Mesenchymal stem cell (in vitro differentiated cells and primary cell): ENCODE data around the gene PXDN.

ENCODE experiments used
- DNase-seq: peaks from one replicate; pipeline ENCODE4 v3.0.0-alpha.2; 2013
- H2AFZ ChIP-seq: one replicate; pipeline ENCODE4 v1.6.1; 2013; ENCODE audit warnings: low read depth, mild to moderate bottlenecking, control low read depth, inconsistent platforms, low read length, moderate library complexity
- H2AK5ac ChIP-seq: 2 replicates; pipeline ENCODE4 v1.6.1; 2013; ENCODE audit warnings: low read length, moderate library complexity, mild to moderate bottlenecking, inconsistent platforms; ENCODE audit not compliant: severe bottlenecking
- H2BK120ac ChIP-seq: one replicate; pipeline ENCODE4 v1.6.1; 2013; ENCODE audit warnings: low read depth, mild to moderate bottlenecking, inconsistent platforms, low read length, moderate library complexity
- H2BK12ac ChIP-seq, 2 experiments: one replicate each; pipeline ENCODE4 v1.6.1; 2013; ENCODE audit warnings: inconsistent platforms in 2 of 2, low read length in 2 of 2, mild to moderate bottlenecking in 2 of 2, moderate library complexity in 2 of 2, control low read depth in 1 of 2
- H2BK15ac ChIP-seq: one replicate; pipeline ENCODE4 v1.6.1; 2013; ENCODE audit warnings: mild to moderate bottlenecking, low read depth, inconsistent platforms; ENCODE audit not compliant: poor library complexity, severe bottlenecking
- H2BK5ac ChIP-seq: 2 replicates; pipeline ENCODE4 v1.6.1; 2013; ENCODE audit warnings: low read depth, mild to moderate bottlenecking, low read length, control low read depth, inconsistent platforms; ENCODE audit not compliant: poor library complexity, severe bottlenecking
- H3K14ac ChIP-seq, 2 experiments: one replicate each; pipeline ENCODE4 v1.6.1; 2013; ENCODE audit warnings: inconsistent platforms in 2 of 2, low read length in 2 of 2, control low read depth in 1 of 2, mild to moderate bottlenecking in 1 of 2, moderate library complexity in 1 of 2
- H3K18ac ChIP-seq, 2 experiments: one replicate each; pipeline ENCODE4 v1.6.1; 2013; ENCODE audit warnings: inconsistent platforms in 2 of 2, low read length in 2 of 2, control low read depth in 1 of 2, low read depth in 1 of 2, mild to moderate bottlenecking in 1 of 2
- H3K23ac ChIP-seq, 2 experiments: one replicate each; pipeline ENCODE4 v1.6.1; 2013; ENCODE audit warnings: inconsistent platforms in 2 of 2, low read length in 2 of 2, mild to moderate bottlenecking in 2 of 2, moderate library complexity in 2 of 2, control low read depth in 1 of 2
- H3K27ac ChIP-seq: 2 replicates; pipeline ENCODE4 v1.5.1; 2013; ENCODE audit warnings: mild to moderate bottlenecking, moderate library complexity, low read length, control low read depth, inconsistent platforms; ENCODE audit not compliant: poor library complexity, severe bottlenecking
- H3K27me3 ChIP-seq, 2 experiments: 2 replicates each; pipeline versions ENCODE4 v1.6.1 to v1.7.0; 2013; ENCODE audit warnings: low read length in 2 of 2, mild to moderate bottlenecking in 2 of 2, moderate library complexity in 2 of 2, control low read depth in 1 of 2, inconsistent platforms in 1 of 2; ENCODE audit not compliant: control insufficient read depth in 1 of 2, insufficient read depth in 1 of 2
- H3K36me3 ChIP-seq, 2 experiments: 2 replicates each; pipeline versions ENCODE4 v1.6.1 to v1.7.0; 2013; ENCODE audit warnings: low read length in 2 of 2, control low read depth in 1 of 2, inconsistent platforms in 1 of 2, low read depth in 1 of 2, mild to moderate bottlenecking in 1 of 2; ENCODE audit not compliant: insufficient read depth in 2 of 2, control insufficient read depth in 1 of 2
- H3K4ac ChIP-seq, 2 experiments: one replicate each; pipeline ENCODE4 v1.6.1; 2013; ENCODE audit warnings: inconsistent platforms in 2 of 2, low read length in 2 of 2, mild to moderate bottlenecking in 2 of 2, moderate library complexity in 2 of 2, control low read depth in 1 of 2, low read depth in 1 of 2
- H3K4me1 ChIP-seq: 2 replicates; pipeline ENCODE4 v1.6.1; 2013; ENCODE audit warnings: low read depth, low read length, control low read depth; ENCODE audit not compliant: control insufficient read depth, insufficient read depth
- H3K4me2 ChIP-seq: 2 replicates; pipeline ENCODE4 v1.6.1; 2013; ENCODE audit warnings: low read length, mild to moderate bottlenecking, inconsistent platforms; ENCODE audit not compliant: poor library complexity, severe bottlenecking
- H3K4me3 ChIP-seq, 2 experiments: 2 replicates each; pipeline versions ENCODE4 v1.5.1 to v1.7.0; 2013; ENCODE audit warnings: low read length in 2 of 2, mild to moderate bottlenecking in 2 of 2, control low read depth in 1 of 2, low read depth in 1 of 2; ENCODE audit not compliant: insufficient read depth in 1 of 2
- H3K79me1 ChIP-seq: replicated peaks from 2 replicates; pipeline ENCODE4 v1.6.1; 2013; ENCODE audit warnings: mild to moderate bottlenecking, control low read depth, low read length, inconsistent platforms; ENCODE audit not compliant: poor library complexity, severe bottlenecking
- H3K9ac ChIP-seq: 2 replicates; pipeline ENCODE4 v1.7.0; 2013; ENCODE audit warnings: mild to moderate bottlenecking, low read length, moderate library complexity
- H3K9me3 ChIP-seq: 2 replicates; pipeline ENCODE4 v1.7.0; 2013; ENCODE audit warnings: mild to moderate bottlenecking, low read length; ENCODE audit not compliant: control insufficient read depth
- H4K8ac ChIP-seq: one replicate; pipeline ENCODE4 v1.6.1; 2013; ENCODE audit warnings: inconsistent platforms, mild to moderate bottlenecking, low read length, moderate library complexity
- H4K91ac ChIP-seq: one replicate; pipeline ENCODE4 v1.6.1; 2013; ENCODE audit warnings: mild to moderate bottlenecking, low read length, inconsistent platforms
- WGBS: methylation state at CpG from one replicate; pipeline ENCODE4 v1.1.7; 2013; ENCODE audit warnings: mixed read lengths; 5-methylcytosine and 5-hydroxymethylcytosine counted together

Gene PXDN

DNA sequence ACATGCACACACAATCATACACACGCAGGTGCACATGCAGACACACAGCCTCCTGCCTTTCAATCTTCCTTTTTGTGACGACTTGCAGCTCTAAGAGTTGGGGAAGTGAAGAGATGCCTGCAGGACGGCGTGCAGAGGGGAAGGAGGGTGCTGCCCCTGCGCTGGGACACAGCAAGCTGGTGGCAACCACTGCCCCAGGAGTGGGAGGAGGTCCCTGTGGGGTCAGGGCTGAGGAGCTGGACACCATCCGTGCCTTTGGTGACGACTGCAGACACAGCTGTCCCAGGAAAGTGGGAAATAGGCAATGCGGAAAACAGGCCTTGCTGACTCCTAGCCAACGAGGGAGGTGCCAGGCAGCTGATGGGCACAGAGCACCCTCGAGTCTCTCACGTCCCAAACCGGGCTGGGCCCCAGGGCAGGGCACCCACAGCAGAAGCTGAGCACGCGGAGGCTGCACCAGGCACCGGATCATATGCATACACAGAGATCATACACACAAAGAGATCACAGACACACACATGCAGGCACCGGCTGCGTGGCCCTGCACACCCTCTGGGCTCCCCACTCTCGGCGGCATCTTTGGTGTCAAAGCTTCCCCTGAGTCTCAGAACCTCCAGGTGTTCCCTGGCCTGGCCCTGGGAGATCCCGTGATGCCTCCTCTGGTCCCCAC, 146.1 kb downstream of the PXDN start:
- Histone ChIP-seq H3K79me1 (peaks cover 1% of the 10 kb centered on the region), H3K9ac (no peak overlapping the region), H3K4me3 (no peak overlapping the region), H3K14ac (peak overlapping the region in 1 of 2 experiments; percentile 42), H2BK15ac (no peak overlapping the region), H3K4me2 (no peak overlapping the region), H2BK5ac (no peak overlapping the region), H4K8ac (no peak overlapping the region), H3K36me3 (peaks cover 0 to 5% of the 10 kb centered on the region in 2 experiments), H4K91ac (no peak overlapping the region), H2AFZ (no peak overlapping the region), H3K9me3 (no peaks in the 10 kb centered on the region), H2AK5ac (no peak overlapping the region), H3K27me3 (peaks cover 0 to 50% of the 10 kb centered on the region in 2 experiments), H3K4me1 (peaks cover 38% of the 10 kb centered on the region), H3K27ac (no peak overlapping the region), H2BK12ac (no peak overlapping the region), H3K18ac (no peak overlapping the region), H3K23ac (no peak overlapping the region), H3K4ac (no peak overlapping the region), H2BK120ac (no peak overlapping the region)
- WGBS, result 89% methylated on average over 17 of the region's 20 CpGs
- no peak for DNase-seq

DNA sequence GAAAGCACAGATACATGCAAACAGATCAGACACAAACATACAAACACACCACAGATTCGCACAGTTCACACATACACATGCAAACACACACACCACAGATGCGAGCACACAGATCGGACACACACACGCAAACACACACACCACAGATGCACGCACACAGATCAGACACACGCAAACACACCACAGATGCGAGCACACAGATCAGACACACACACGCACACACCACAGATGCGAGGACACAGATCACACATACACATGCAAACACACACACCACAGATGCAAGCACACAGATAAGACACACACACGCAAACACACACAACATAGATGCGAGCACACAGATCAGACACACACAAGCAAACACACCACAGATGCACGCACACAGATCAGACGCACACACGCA, 149.0 kb downstream of the PXDN start:
- Histone ChIP-seq H3K14ac (no peak overlapping the region), H2BK12ac (no peak overlapping the region), H3K4ac (no peak overlapping the region), H3K27ac (no peak overlapping the region), H2BK120ac (no peak overlapping the region), H2AK5ac (no peak overlapping the region), H2AFZ (no peak overlapping the region), H3K4me2 (no peak overlapping the region), H3K9ac (no peak overlapping the region), H3K36me3 (peaks cover 0 to 5% of the 10 kb centered on the region in 2 experiments), H3K23ac (no peak overlapping the region), H4K91ac (no peak overlapping the region), H3K4me1 (peaks cover 39% of the 10 kb centered on the region), H2BK5ac (no peak overlapping the region), H3K27me3 (peaks cover 0 to 49% of the 10 kb centered on the region in 2 experiments), H4K8ac (no peak overlapping the region), H3K79me1 (no peaks in the 10 kb centered on the region), H3K9me3 (no peaks in the 10 kb centered on the region), H3K18ac (no peak overlapping the region), H3K4me3 (no peak overlapping the region), H2BK15ac (no peak overlapping the region)
- WGBS, result 90% methylated on average over 14 of the region's 14 CpGs
- no peak for DNase-seq

DNA sequence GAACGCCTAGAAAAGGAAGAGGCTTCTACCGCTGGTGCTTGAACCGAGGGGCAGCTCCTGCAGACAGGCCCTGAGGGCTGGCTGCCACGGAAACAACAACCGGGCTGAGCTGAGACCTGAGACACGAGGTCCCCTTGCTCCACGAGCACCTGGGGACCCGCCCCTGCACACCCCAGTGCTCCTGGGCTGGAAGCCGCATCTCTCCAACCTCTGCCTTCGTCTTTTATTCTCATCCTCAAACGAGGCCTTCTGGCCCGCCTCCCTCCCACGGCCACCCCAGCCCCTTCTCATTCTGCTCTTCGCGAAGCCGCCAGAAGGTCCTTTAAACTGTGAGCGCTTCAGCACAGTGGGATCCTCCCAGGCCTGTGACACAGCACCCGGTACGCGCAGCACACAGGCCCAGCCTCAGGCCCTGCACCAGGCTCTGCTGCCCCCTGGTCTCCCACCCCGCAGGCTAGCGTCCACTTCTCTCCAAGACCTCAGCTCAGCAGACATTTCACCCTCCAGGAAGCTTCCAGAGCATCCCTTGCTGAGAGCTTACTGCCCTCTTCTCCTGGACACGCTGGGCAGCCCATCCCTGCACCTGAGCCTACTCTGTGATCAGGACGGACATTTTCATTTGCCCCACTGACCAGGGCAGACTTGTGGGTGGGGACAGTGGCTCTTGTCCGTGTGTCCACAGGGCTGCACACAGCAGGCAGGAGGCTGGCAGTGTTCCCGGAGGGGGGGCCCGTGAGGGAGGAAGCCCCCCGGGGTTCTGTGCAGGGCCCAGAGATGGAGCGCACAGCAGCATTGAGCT, 149.7 kb downstream of the PXDN start:
- H2BK5ac ChIP-seq, result no peak overlapping the region
- peak overlapping the region in 1 of 2 experiments; percentile 4 for H2BK12ac ChIP-seq
- no peak overlapping the region for H3K4me2 ChIP-seq
- DNase-seq, result no peak
- no peak overlapping the region for H2BK120ac ChIP-seq
- H3K23ac ChIP-seq, result no peak overlapping the region
- H3K4ac ChIP-seq, result no peak overlapping the region
- H2AFZ ChIP-seq, result no peak overlapping the region
- H3K27me3 ChIP-seq, result peaks cover 0 to 50% of the 10 kb centered on the region in 2 experiments
- H2AK5ac ChIP-seq, result peak overlapping the region; percentile 16
- H2BK15ac ChIP-seq, result no peak overlapping the region
- H3K9me3 ChIP-seq, result no peaks in the 10 kb centered on the region
- H3K4me3 ChIP-seq, result no peak overlapping the region
- H3K79me1 ChIP-seq, result no peaks in the 10 kb centered on the region
- 81% methylated on average over 29 of the region's 29 CpGs for WGBS
- H4K91ac ChIP-seq, result no peak overlapping the region
- no peak overlapping the region for H3K14ac ChIP-seq
- no peak overlapping the region for H3K9ac ChIP-seq
- H3K4me1 ChIP-seq, result peaks cover 35% of the 10 kb centered on the region
- peak overlapping the region; percentile 50 for H3K27ac ChIP-seq
- no peak overlapping the region for H4K8ac ChIP-seq
- H3K36me3 ChIP-seq, result peaks cover 0 to 5% of the 10 kb centered on the region in 2 experiments
- H3K18ac ChIP-seq, result no peak overlapping the region

DNA sequence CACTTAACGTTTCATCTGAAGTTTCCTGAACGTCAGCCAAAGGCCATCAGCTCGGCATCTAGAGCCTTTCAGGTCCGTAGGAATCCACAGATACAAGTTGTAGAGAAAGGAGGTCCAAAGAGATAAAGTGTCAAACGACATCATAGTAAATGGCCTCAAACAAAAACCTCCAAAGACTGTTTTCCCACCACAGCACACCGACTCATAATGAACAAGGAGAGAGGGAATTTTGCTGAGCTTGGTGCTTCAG, 150.3 kb downstream of the PXDN start:
- no peak overlapping the region for H2BK15ac ChIP-seq
- no peaks in the 10 kb centered on the region for H3K9me3 ChIP-seq
- no peak overlapping the region for H3K9ac ChIP-seq
- no peaks in the 10 kb centered on the region for H3K79me1 ChIP-seq
- no peak overlapping the region for H2BK120ac ChIP-seq
- H3K27me3 ChIP-seq, result peaks cover 0 to 48% of the 10 kb centered on the region in 2 experiments
- H3K4me2 ChIP-seq, result no peak overlapping the region
- H2AFZ ChIP-seq, result no peak overlapping the region
- no peak overlapping the region for H2BK12ac ChIP-seq
- H3K18ac ChIP-seq, result no peak overlapping the region
- no peak overlapping the region for H3K14ac ChIP-seq
- no peak overlapping the region for H3K23ac ChIP-seq
- H3K4me3 ChIP-seq, result no peak overlapping the region
- no peak overlapping the region for H2BK5ac ChIP-seq
- H3K4me1 ChIP-seq, result peaks cover 38% of the 10 kb centered on the region
- no peak for DNase-seq
- no peak overlapping the region for H4K8ac ChIP-seq
- H4K91ac ChIP-seq, result no peak overlapping the region
- peak overlapping the region; percentile 16 for H2AK5ac ChIP-seq
- peak overlapping the region; percentile 50 for H3K27ac ChIP-seq
- 0% methylated on average over 4 of the region's 6 CpGs for WGBS
- H3K4ac ChIP-seq, result no peak overlapping the region
- peaks cover 0 to 5% of the 10 kb centered on the region in 2 experiments for H3K36me3 ChIP-seq
